ENCODE data around the gene TDRD3. TPM values are rescaled to one million over a fixed set of nuclear protein-coding genes. Genes with fewer than 3 reads are reported as not detected.

TDRD3 gene
- total RNA-seq, 1 experiment from 2014 or later: 10.8 TPM

DNA sequence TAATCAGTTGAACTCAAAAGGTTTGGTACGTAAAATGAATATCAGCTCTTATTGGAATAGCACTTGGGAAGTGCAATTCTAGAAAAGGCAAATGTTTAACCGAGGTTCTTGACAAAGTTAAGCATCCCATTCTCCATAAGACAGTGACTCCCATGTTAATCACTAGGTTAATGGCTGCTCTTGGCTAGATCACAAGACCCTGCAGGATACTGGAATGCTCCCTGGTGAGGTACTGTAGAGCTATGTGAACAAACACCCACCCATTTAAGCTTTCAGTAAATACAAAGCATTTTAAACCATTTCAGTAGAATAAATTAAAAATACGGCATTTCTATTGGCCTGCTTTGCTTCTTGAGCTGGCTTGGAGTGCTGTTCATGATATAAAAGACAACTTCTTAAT, 56.5 kb downstream of the TDRD3 start:
- ATAC-seq (no peak), DNase-seq (ENCODE audit: low read depth, low spot score) (no peak)
- Histone ChIP-seq H3K27me3 (ENCODE audit: control insufficient read depth, insufficient read depth, low read length) (no peaks in the 10 kb centered on the region), H3K4me3 (ENCODE audit: low read depth in 2 of 2, low read length in 2 of 2) (no peak overlapping the region), H3K9me3 (ENCODE audit: control insufficient read depth, insufficient read depth, low read depth, low read length) (no peaks in the 10 kb centered on the region), H3K4me1 (ENCODE audit: control insufficient read depth, insufficient read depth, low read length) (no peaks in the 10 kb centered on the region), H3K27ac (ENCODE audit: low read length) (no peak overlapping the region), H3K36me3 (ENCODE audit: control insufficient read depth, insufficient read depth, low read length) (no peaks in the 10 kb centered on the region)
- ChIA-PET POLR2A (no interaction called here), CTCF (no interaction called here)
- TF ChIP-seq POLR2AphosphoS5 (IDR thresholded peaks at IDR 0.05; ENCODE audit: low read depth, low read length): no peak
- TF ChIP-seq TCF7L2 (IDR thresholded peaks at IDR 0.05; ENCODE audit: low read depth, low read length): no peak
- no peak for TF ChIP-seq REST (IDR thresholded peaks at IDR 0.05; ENCODE audit: insufficient read depth in 1 of 2, low read depth in 2 of 2, low read length in 1 of 2)
- TF ChIP-seq SIN3A (IDR thresholded peaks at IDR 0.05; ENCODE audit: borderline replicate concordance, insufficient read depth, low read depth, low read length): no peak
- TF ChIP-seq, protein P1, sequence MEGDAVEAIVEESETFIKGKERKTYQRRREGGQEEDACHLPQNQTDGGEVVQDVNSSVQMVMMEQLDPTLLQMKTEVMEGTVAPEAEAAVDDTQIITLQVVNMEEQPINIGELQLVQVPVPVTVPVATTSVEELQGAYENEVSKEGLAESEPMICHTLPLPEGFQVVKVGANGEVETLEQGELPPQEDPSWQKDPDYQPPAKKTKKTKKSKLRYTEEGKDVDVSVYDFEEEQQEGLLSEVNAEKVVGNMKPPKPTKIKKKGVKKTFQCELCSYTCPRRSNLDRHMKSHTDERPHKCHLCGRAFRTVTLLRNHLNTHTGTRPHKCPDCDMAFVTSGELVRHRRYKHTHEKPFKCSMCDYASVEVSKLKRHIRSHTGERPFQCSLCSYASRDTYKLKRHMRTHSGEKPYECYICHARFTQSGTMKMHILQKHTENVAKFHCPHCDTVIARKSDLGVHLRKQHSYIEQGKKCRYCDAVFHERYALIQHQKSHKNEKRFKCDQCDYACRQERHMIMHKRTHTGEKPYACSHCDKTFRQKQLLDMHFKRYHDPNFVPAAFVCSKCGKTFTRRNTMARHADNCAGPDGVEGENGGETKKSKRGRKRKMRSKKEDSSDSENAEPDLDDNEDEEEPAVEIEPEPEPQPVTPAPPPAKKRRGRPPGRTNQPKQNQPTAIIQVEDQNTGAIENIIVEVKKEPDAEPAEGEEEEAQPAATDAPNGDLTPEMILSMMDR (IDR thresholded peaks at IDR 0.05): no peak
- in situ Hi-C loops (cut with HindIII; ENCODE audit: low pct_unique_long_range_greater_than_20kb, low sequenced_read_pairs): no loop called here
- intact Hi-C loops (cut with micrococcal nuclease; ENCODE audit: unreplicated experiment): no loop called here
- no TSS peak for BruUV-seq (replicated peaks)

- BruUV-seq (replicated peaks): no TSS peak
- no peaks in the 10 kb centered on the region for H3K36me3 ChIP-seq (ENCODE audit: control insufficient read depth, insufficient read depth, low read length)
- H3K9me3 ChIP-seq (ENCODE audit: control insufficient read depth, insufficient read depth, low read depth, low read length): no peaks in the 10 kb centered on the region
- CTCF ChIA-PET: no interaction called here
- H3K4me3 ChIP-seq (ENCODE audit: low read depth in 2 of 2, low read length in 2 of 2): no peak overlapping the region
- POLR2A ChIA-PET: no interaction called here
- intact Hi-C loops (cut with micrococcal nuclease; ENCODE audit: unreplicated experiment) (no loop called here), in situ Hi-C loops (cut with HindIII; ENCODE audit: low pct_unique_long_range_greater_than_20kb, low sequenced_read_pairs) (no loop called here)
- no peak for TF ChIP-seq POLR2AphosphoS5 (IDR thresholded peaks at IDR 0.05; ENCODE audit: low read depth, low read length)
- TF ChIP-seq SIN3A (IDR thresholded peaks at IDR 0.05; ENCODE audit: borderline replicate concordance, insufficient read depth, low read depth, low read length): no peak
- no peak for TF ChIP-seq REST (IDR thresholded peaks at IDR 0.05; ENCODE audit: insufficient read depth in 1 of 2, low read depth in 2 of 2, low read length in 1 of 2)
- no peak for TF ChIP-seq TCF7L2 (IDR thresholded peaks at IDR 0.05; ENCODE audit: low read depth, low read length)
- TF ChIP-seq, protein P1 (IDR thresholded peaks at IDR 0.05): no peak
- H3K27me3 ChIP-seq (ENCODE audit: control insufficient read depth, insufficient read depth, low read length): no peaks in the 10 kb centered on the region
- no peak for ATAC-seq
- DNase-seq (ENCODE audit: low read depth, low spot score): no peak
- H3K27ac ChIP-seq (ENCODE audit: low read length): no peak overlapping the region
- no peaks in the 10 kb centered on the region for H3K4me1 ChIP-seq (ENCODE audit: control insufficient read depth, insufficient read depth, low read length)
Observed at GRCh38 chr13:60454425-60454824, 57.4 kb downstream of the TDRD3 start.

Data from Panc1 (cell line).